Measurements from ENCODE around the gene PCSK5.

PCSK5 gene

GRCh38 chr9:76155361-76155760 lies 264.9 kb downstream of the PCSK5 start:
- DNase-seq: no peak

GRCh38 chr9:76158713-76159112 lies 268.2 kb downstream of the PCSK5 start:
- DNase-seq: no peak

GRCh38 chr9:76159293-76159926 lies 268.9 kb downstream of the PCSK5 start:
- no peak for DNase-seq

- no peak for DNase-seq
These were observed 270.6 kb downstream of the PCSK5 start for GRCh38 chr9:76161106-76161505.

GRCh38 chr9:76161541-76161940 lies 271.1 kb downstream of the PCSK5 start:
- no peak for DNase-seq

- no peak for DNase-seq
These were observed 271.7 kb downstream of the PCSK5 start for GRCh38 chr9:76162086-76162730.

GRCh38 chr9:76162751-76163500 lies 272.5 kb downstream of the PCSK5 start:
- DNase-seq: no peak

GRCh38 chr9:76166526-76166925 lies 276.1 kb downstream of the PCSK5 start:
- no peak for DNase-seq

- no peak for DNase-seq
These were observed 285.7 kb downstream of the PCSK5 start for GRCh38 chr9:76176171-76176570.

GRCh38 chr9:76177931-76178330 lies 287.5 kb downstream of the PCSK5 start:
- no peak for DNase-seq

GRCh38 chr9:76180541-76180940 lies 290.1 kb downstream of the PCSK5 start:
- no peak for DNase-seq

- no peak for DNase-seq
These were observed 290.7 kb downstream of the PCSK5 start for GRCh38 chr9:76181020-76181641.

GRCh38 chr9:76181781-76182180 lies 291.3 kb downstream of the PCSK5 start:
- DNase-seq: no peak

GRCh38 chr9:76185432-76185831 lies 295.0 kb downstream of the PCSK5 start:
- DNase-seq: no peak

- no peak for DNase-seq
These were observed 297.8 kb downstream of the PCSK5 start for GRCh38 chr9:76188286-76188685.

- no peak for DNase-seq
These were observed 298.4 kb downstream of the PCSK5 start for GRCh38 chr9:76188905-76189304.

GRCh38 chr9:76191493-76191892 lies 301.0 kb downstream of the PCSK5 start:
- DNase-seq: no peak

- no peak for DNase-seq
These were observed 301.5 kb downstream of the PCSK5 start for GRCh38 chr9:76192013-76192412.

- no peak for DNase-seq
These were observed 304.4 kb downstream of the PCSK5 start for GRCh38 chr9:76194896-76195295.

- DNase-seq: no peak
These were observed 307.9 kb downstream of the PCSK5 start for GRCh38 chr9:76198336-76198735.

- DNase-seq: no peak
These were observed 309.8 kb downstream of the PCSK5 start for GRCh38 chr9:76200315-76200714.

GRCh38 chr9:76200745-76201144 lies 310.3 kb downstream of the PCSK5 start:
- DNase-seq: no peak

GRCh38 chr9:76203373-76203772 lies 312.9 kb downstream of the PCSK5 start:
- no peak for DNase-seq

GRCh38 chr9:76206821-76207220 lies 316.3 kb downstream of the PCSK5 start:
- DNase-seq: no peak
